Measurements from ENCODE around the gene PARL.

The PARL gene

GRCh38 chr3:183913580-183913920 is 28.9 kb upstream of the PARL start:
- ATAC-seq (replicated peaks; ENCODE audit: extremely low read depth, poor library complexity, severe bottlenecking) (no peak), DNase-seq (ENCODE audit: low spot score in 2 of 2) (no peak)
- no peaks in the 10 kb centered on the region for H3K4me1 Mint-ChIP-seq
- H3K27ac Mint-ChIP-seq (ENCODE audit: low read depth), result no peak overlapping the region
- no peaks in the 10 kb centered on the region for H3K27me3 Mint-ChIP-seq
- H3K36me3 Mint-ChIP-seq (ENCODE audit: insufficient read depth), result no peaks in the 10 kb centered on the region
- H3K4me3 Mint-ChIP-seq, result no peak overlapping the region
- no peaks in the 10 kb centered on the region for H3K9me3 Mint-ChIP-seq

- Mint-ChIP-seq H3K4me3 (no peak overlapping the region), H3K27me3 (no peaks in the 10 kb centered on the region), H3K36me3 (ENCODE audit: insufficient read depth) (no peaks in the 10 kb centered on the region), H3K9me3 (no peaks in the 10 kb centered on the region), H3K27ac (ENCODE audit: low read depth) (no peak overlapping the region), H3K4me1 (no peaks in the 10 kb centered on the region)
- ATAC-seq (replicated peaks; ENCODE audit: extremely low read depth, poor library complexity, severe bottlenecking) (no peak), DNase-seq (ENCODE audit: low spot score in 2 of 2) (no peak)
Observed at GRCh38 chr3:183912895-183913579, 28.4 kb upstream of the PARL start.

GRCh38 chr3:183911763-183912506 is 27.3 kb upstream of the PARL start:
- DNase-seq (ENCODE audit: low spot score in 2 of 2), result no peak
- no peaks in the 10 kb centered on the region for H3K27me3 Mint-ChIP-seq
- H3K27ac Mint-ChIP-seq (ENCODE audit: low read depth), result no peak overlapping the region
- no peaks in the 10 kb centered on the region for H3K9me3 Mint-ChIP-seq
- no peak for ATAC-seq (replicated peaks; ENCODE audit: extremely low read depth, poor library complexity, severe bottlenecking)
- no peaks in the 10 kb centered on the region for H3K4me1 Mint-ChIP-seq
- H3K36me3 Mint-ChIP-seq (ENCODE audit: insufficient read depth), result no peaks in the 10 kb centered on the region
- no peak overlapping the region for H3K4me3 Mint-ChIP-seq

GRCh38 chr3:183911087-183911486 is 26.4 kb upstream of the PARL start:
- Mint-ChIP-seq H3K4me1 (no peaks in the 10 kb centered on the region), H3K36me3 (ENCODE audit: insufficient read depth) (no peaks in the 10 kb centered on the region), H3K4me3 (no peak overlapping the region), H3K27ac (ENCODE audit: low read depth) (no peak overlapping the region), H3K9me3 (no peaks in the 10 kb centered on the region), H3K27me3 (no peaks in the 10 kb centered on the region)
- ATAC-seq (replicated peaks; ENCODE audit: extremely low read depth, poor library complexity, severe bottlenecking), result no peak
- no peak for DNase-seq (ENCODE audit: low spot score in 2 of 2)

- Mint-ChIP-seq H3K9me3 (no peaks in the 10 kb centered on the region), H3K36me3 (ENCODE audit: insufficient read depth) (no peaks in the 10 kb centered on the region), H3K27me3 (no peaks in the 10 kb centered on the region), H3K4me3 (no peak overlapping the region), H3K27ac (ENCODE audit: low read depth) (no peak overlapping the region), H3K4me1 (no peaks in the 10 kb centered on the region)
- DNase-seq (ENCODE audit: low spot score in 2 of 2) (no peak), ATAC-seq (replicated peaks; ENCODE audit: extremely low read depth, poor library complexity, severe bottlenecking) (no peak)
Observed at GRCh38 chr3:183909030-183909600, 24.4 kb upstream of the PARL start.

- Mint-ChIP-seq H3K27ac (ENCODE audit: low read depth) (no peak overlapping the region), H3K36me3 (ENCODE audit: insufficient read depth) (no peaks in the 10 kb centered on the region), H3K27me3 (no peaks in the 10 kb centered on the region), H3K4me1 (no peaks in the 10 kb centered on the region), H3K4me3 (no peak overlapping the region), H3K9me3 (no peaks in the 10 kb centered on the region)
- no peak for DNase-seq (ENCODE audit: low spot score in 2 of 2)
- no peak for ATAC-seq (replicated peaks; ENCODE audit: extremely low read depth, poor library complexity, severe bottlenecking)
Observed at GRCh38 chr3:183907911-183908331, 23.2 kb upstream of the PARL start.

- no peaks in the 10 kb centered on the region for H3K27me3 Mint-ChIP-seq
- DNase-seq (ENCODE audit: low spot score in 2 of 2) (no peak), ATAC-seq (replicated peaks; ENCODE audit: extremely low read depth, poor library complexity, severe bottlenecking) (no peak)
- no peaks in the 10 kb centered on the region for H3K9me3 Mint-ChIP-seq
- H3K27ac Mint-ChIP-seq (ENCODE audit: low read depth), result no peak overlapping the region
- no peaks in the 10 kb centered on the region for H3K4me1 Mint-ChIP-seq
- H3K36me3 Mint-ChIP-seq (ENCODE audit: insufficient read depth), result no peaks in the 10 kb centered on the region
- H3K4me3 Mint-ChIP-seq, result no peak overlapping the region
Observed at GRCh38 chr3:183907176-183907575, 22.5 kb upstream of the PARL start.

- no peaks in the 10 kb centered on the region for H3K4me1 Mint-ChIP-seq
- ATAC-seq (replicated peaks; ENCODE audit: extremely low read depth, poor library complexity, severe bottlenecking) (no peak), DNase-seq (ENCODE audit: low spot score in 2 of 2) (no peak)
- H3K36me3 Mint-ChIP-seq (ENCODE audit: insufficient read depth), result no peaks in the 10 kb centered on the region
- H3K27ac Mint-ChIP-seq (ENCODE audit: low read depth), result no peak overlapping the region
- H3K9me3 Mint-ChIP-seq, result no peaks in the 10 kb centered on the region
- peaks cover 3% of the 10 kb centered on the region for H3K27me3 Mint-ChIP-seq
- H3K4me3 Mint-ChIP-seq, result no peak overlapping the region
Observed at GRCh38 chr3:183906234-183906921, 21.7 kb upstream of the PARL start.

GRCh38 chr3:183904833-183905780 is 20.4 kb upstream of the PARL start:
- ATAC-seq (replicated peaks; ENCODE audit: extremely low read depth, poor library complexity, severe bottlenecking) (no peak), DNase-seq (ENCODE audit: low spot score in 2 of 2) (no peak)
- Mint-ChIP-seq H3K4me1 (no peaks in the 10 kb centered on the region), H3K27me3 (peaks cover 15% of the 10 kb centered on the region), H3K27ac (ENCODE audit: low read depth) (no peak overlapping the region), H3K4me3 (no peak overlapping the region), H3K9me3 (no peaks in the 10 kb centered on the region), H3K36me3 (ENCODE audit: insufficient read depth) (no peaks in the 10 kb centered on the region)

- ATAC-seq (replicated peaks; ENCODE audit: extremely low read depth, poor library complexity, severe bottlenecking), result no peak
- H3K4me1 Mint-ChIP-seq, result no peaks in the 10 kb centered on the region
- H3K4me3 Mint-ChIP-seq, result no peak overlapping the region
- H3K27ac Mint-ChIP-seq (ENCODE audit: low read depth), result no peak overlapping the region
- H3K36me3 Mint-ChIP-seq (ENCODE audit: insufficient read depth), result peaks cover 2% of the 10 kb centered on the region
- no peak for DNase-seq (ENCODE audit: low spot score in 2 of 2)
- peaks cover 22% of the 10 kb centered on the region for H3K27me3 Mint-ChIP-seq
- H3K9me3 Mint-ChIP-seq, result no peaks in the 10 kb centered on the region
Observed at GRCh38 chr3:183898028-183898431, 13.3 kb upstream of the PARL start.

GRCh38 chr3:183897606-183898005 is 12.9 kb upstream of the PARL start:
- Mint-ChIP-seq H3K36me3 (ENCODE audit: insufficient read depth) (peaks cover 2% of the 10 kb centered on the region), H3K27me3 (peaks cover 22% of the 10 kb centered on the region), H3K27ac (ENCODE audit: low read depth) (no peak overlapping the region), H3K4me1 (no peaks in the 10 kb centered on the region), H3K9me3 (no peaks in the 10 kb centered on the region), H3K4me3 (no peak overlapping the region)
- ATAC-seq (replicated peaks; ENCODE audit: extremely low read depth, poor library complexity, severe bottlenecking) (no peak), DNase-seq (ENCODE audit: low spot score in 2 of 2) (no peak)

GRCh38 chr3:183896610-183897009 is 11.9 kb upstream of the PARL start:
- H3K9me3 Mint-ChIP-seq, result no peaks in the 10 kb centered on the region
- no peaks in the 10 kb centered on the region for H3K4me1 Mint-ChIP-seq
- no peak overlapping the region for H3K27ac Mint-ChIP-seq (ENCODE audit: low read depth)
- H3K4me3 Mint-ChIP-seq, result no peak overlapping the region
- H3K36me3 Mint-ChIP-seq (ENCODE audit: insufficient read depth), result peaks cover 2% of the 10 kb centered on the region
- H3K27me3 Mint-ChIP-seq, result peaks cover 22% of the 10 kb centered on the region
- DNase-seq (ENCODE audit: low spot score in 2 of 2) (no peak), ATAC-seq (replicated peaks; ENCODE audit: extremely low read depth, poor library complexity, severe bottlenecking) (no peak)

Data from central memory CD8-positive, alpha-beta T cell (primary cell).